SK-N-SH treated with all-trans-retinoic acid at 6 μM for 48 hours (cell line): ENCODE results near the gene TNFRSF11A.

Experiments
- ARNTL ChIP-seq: fragments of 450-650 bp; formaldehyde crosslinking; IDR thresholded peaks from 2 replicates; pipeline ENCODE4 v1.5.0; 2020; ENCODE audit warnings: low read depth, mild to moderate bottlenecking, moderate library complexity, borderline replicate concordance
- CSRNP3 ChIP-seq: fragments of 250-450 bp; sonication (Bioruptor Pico); IDR thresholded peaks from 2 replicates; pipeline ENCODE4 v1.5.1; 2021; ENCODE audit warnings: mild to moderate bottlenecking, moderate library complexity
- PATZ1 ChIP-seq: fragments of 250-450 bp; sonication (Bioruptor Pico); IDR thresholded peaks from 2 replicates; pipeline ENCODE4 v1.8.0; 2020; ENCODE audit warnings: mild to moderate bottlenecking, moderate library complexity, borderline replicate concordance
- RARB ChIP-seq: fragments of 250-450 bp; sonication (Bioruptor Pico); IDR thresholded peaks from 2 replicates; pipeline ENCODE4 v1.8.0; 2021; ENCODE audit warnings: mild to moderate bottlenecking, moderate library complexity
- ZNF565 ChIP-seq: fragments of 450-650 bp; formaldehyde crosslinking; conservative IDR thresholded peaks from 2 replicates; pipeline ENCODE4 v1.5.0; 2020; ENCODE audit warnings: low read depth, mild to moderate bottlenecking, moderate library complexity
- TF ChIP-seq, protein P1 (sequence below): fragments of 250-450 bp; sonication (Bioruptor Pico); IDR thresholded peaks from 2 replicates; pipeline ENCODE4 v1.5.1; 2020; ENCODE audit warnings: low read depth, mild to moderate bottlenecking, moderate library complexity
- TF ChIP-seq, protein P2 (sequence below): fragments of 250-450 bp; sonication (Bioruptor Pico); IDR thresholded peaks from 2 replicates; pipeline ENCODE4 v1.8.0; 2021; ENCODE audit warnings: low read depth, mild to moderate bottlenecking, moderate library complexity, borderline replicate concordance

DNA sequence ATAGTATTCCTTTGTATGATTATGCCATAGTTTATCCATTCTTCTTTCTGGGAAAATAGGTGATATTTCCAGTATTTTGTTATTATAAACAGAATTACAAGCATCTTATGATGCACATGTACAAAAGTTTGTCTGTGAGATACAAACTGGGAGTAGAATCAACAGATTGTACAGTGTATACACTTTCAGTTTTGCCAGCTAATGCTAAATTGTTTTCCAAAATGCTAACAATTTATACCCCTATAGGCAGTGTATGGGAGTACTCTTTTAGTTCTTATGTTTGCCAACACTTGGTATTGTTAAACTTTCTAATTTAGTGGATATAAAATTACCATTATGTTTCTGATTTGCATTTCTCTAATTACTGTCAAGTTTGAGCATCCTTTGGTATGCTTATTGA, 31.0 kb upstream of the TNFRSF11A start:
- no peak for TF ChIP-seq RARB (CRISPR knock-in tag)
- TF ChIP-seq, protein P1, sequence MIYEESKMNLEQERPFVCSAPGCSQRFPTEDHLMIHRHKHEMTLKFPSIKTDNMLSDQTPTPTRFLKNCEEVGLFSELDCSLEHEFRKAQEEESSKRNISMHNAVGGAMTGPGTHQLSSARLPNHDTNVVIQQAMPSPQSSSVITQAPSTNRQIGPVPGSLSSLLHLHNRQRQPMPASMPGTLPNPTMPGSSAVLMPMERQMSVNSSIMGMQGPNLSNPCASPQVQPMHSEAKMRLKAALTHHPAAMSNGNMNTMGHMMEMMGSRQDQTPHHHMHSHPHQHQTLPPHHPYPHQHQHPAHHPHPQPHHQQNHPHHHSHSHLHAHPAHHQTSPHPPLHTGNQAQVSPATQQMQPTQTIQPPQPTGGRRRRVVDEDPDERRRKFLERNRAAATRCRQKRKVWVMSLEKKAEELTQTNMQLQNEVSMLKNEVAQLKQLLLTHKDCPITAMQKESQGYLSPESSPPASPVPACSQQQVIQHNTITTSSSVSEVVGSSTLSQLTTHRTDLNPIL (CRISPR knock-in tag), result no peak
- TF ChIP-seq CSRNP3, result no peak
- TF ChIP-seq PATZ1 (CRISPR knock-in tag), result no peak
- no peak for TF ChIP-seq ZNF565 (CRISPR knock-in tag)
- no peak for TF ChIP-seq ARNTL (CRISPR knock-in tag)
- TF ChIP-seq, protein P2, sequence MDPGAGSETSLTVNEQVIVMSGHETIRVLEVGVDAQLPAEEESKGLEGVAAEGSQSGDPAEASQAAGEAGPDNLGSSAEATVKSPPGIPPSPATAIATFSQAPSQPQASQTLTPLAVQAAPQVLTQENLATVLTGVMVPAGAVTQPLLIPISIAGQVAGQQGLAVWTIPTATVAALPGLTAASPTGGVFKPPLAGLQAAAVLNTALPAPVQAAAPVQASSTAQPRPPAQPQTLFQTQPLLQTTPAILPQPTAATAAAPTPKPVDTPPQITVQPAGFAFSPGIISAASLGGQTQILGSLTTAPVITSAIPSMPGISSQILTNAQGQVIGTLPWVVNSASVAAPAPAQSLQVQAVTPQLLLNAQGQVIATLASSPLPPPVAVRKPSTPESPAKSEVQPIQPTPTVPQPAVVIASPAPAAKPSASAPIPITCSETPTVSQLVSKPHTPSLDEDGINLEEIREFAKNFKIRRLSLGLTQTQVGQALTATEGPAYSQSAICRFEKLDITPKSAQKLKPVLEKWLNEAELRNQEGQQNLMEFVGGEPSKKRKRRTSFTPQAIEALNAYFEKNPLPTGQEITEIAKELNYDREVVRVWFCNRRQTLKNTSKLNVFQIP (CRISPR knock-in tag), result no peak
